Measurements from ENCODE around the gene PECR.

GRCh38 chr2:216101109-216101508 is 19.5 kb upstream of the PECR start:
- TF ChIP-seq CTCF (IDR thresholded peaks at IDR 0.05) (no peak), POLR2AphosphoS5 (IDR thresholded peaks at IDR 0.05) (no peak), EP300 (IDR thresholded peaks at IDR 0.05) (no peak), POLR2A (IDR thresholded peaks at IDR 0.05) (no peak)

Measured in suprapubic skin (tissue), 4 donors.